PC-9 (cell line): ENCODE data around the gene FAM222B. TPM values are rescaled to one million over a fixed set of nuclear protein-coding genes. Genes with fewer than 3 reads are reported as not detected.
A peak's percentile ranks its signal among the peaks of the same experiment; 100 is the strongest.

Experiments
- BruUV-seq: library from RNA; stranded (reverse); fragments of 400-500 nt; replicated peaks from 2 replicates; lab custom pipeline; 2021; lab: Mats Ljungman, UMichigan
- CTCF ChIA-PET: fragments of 300-600 bp; sonication (Branson Sonifier 250); formaldehyde crosslinking; loops from one replicate; lab custom pipeline; 2022; ENCODE audit warnings: antibody characterized with exemption; lab: Charles Lee
- POLR2A ChIA-PET: fragments of 300-600 bp; sonication (Branson Sonifier 250); formaldehyde crosslinking; loops from one replicate; lab custom pipeline; 2022; ENCODE audit warnings: antibody characterized with exemption; ENCODE audit not compliant: unreplicated experiment; lab: Charles Lee
- DNase-seq, 2 experiments: peaks; one replicate each; pipeline versions ENCODE4 v3.0.0 to v3.0.0-alpha.2; 2015 to 2022; ENCODE audit warnings: mixed read lengths in 1 of 2
- H2AFZ ChIP-seq: fragments of 200-600 bp; sonication (generic); 2 replicates; pipeline ENCODE4 v1.8.1; 2017; ENCODE audit warnings: antibody characterized with exemption
- H3F3A ChIP-seq: fragments of 200-600 bp; sonication (generic); 2 replicates; pipeline ENCODE4 v1.8.1; 2017; ENCODE audit warnings: antibody characterized with exemption, mild to moderate bottlenecking, low read depth; ENCODE audit not compliant: insufficient read depth
- H3K27ac ChIP-seq: fragments of 200-600 bp; sonication (generic); 2 replicates; pipeline ENCODE4 v1.6.1; 2016; ENCODE audit warnings: mixed run types
- H3K27me3 ChIP-seq: fragments of 200-600 bp; sonication (generic); 2 replicates; pipeline ENCODE4 v1.6.1; 2016; ENCODE audit warnings: low read depth, mixed run types; ENCODE audit not compliant: insufficient read depth
- H3K36me3 ChIP-seq: fragments of 200-600 bp; sonication (generic); 2 replicates; pipeline ENCODE4 v1.6.1; 2016; ENCODE audit warnings: low read depth, mixed run types
- H3K4me1 ChIP-seq: fragments of 200-600 bp; sonication (generic); replicated peaks from 2 replicates; pipeline ENCODE4 v1.6.1; 2016; ENCODE audit warnings: mixed run types; ENCODE audit not compliant: insufficient read depth
- H3K4me2 ChIP-seq: fragments of 200-600 bp; sonication (generic); 2 replicates; pipeline ENCODE4 v1.6.1; 2017; ENCODE audit warnings: mixed run types
- H3K4me3 ChIP-seq: fragments of 200-600 bp; sonication (generic); 2 replicates; pipeline ENCODE4 v1.6.1; 2016; ENCODE audit warnings: mixed run types
- H3K79me2 ChIP-seq: fragments of 200-600 bp; sonication (generic); 2 replicates; pipeline ENCODE4 v1.6.1; 2017; ENCODE audit warnings: low read depth, mixed run types
- H3K9me2 ChIP-seq: fragments of 200-600 bp; sonication (generic); 2 replicates; pipeline ENCODE4 v1.8.1; 2017; ENCODE audit warnings: mild to moderate bottlenecking; ENCODE audit not compliant: insufficient read depth
- H3K9me3 ChIP-seq: fragments of 200-600 bp; sonication (generic); 2 replicates; pipeline ENCODE4 v1.8.1; 2016; ENCODE audit warnings: low read depth; ENCODE audit not compliant: insufficient read depth
- H4K20me1 ChIP-seq: fragments of 200-600 bp; sonication (generic); 2 replicates; pipeline ENCODE4 v1.8.1; 2017; ENCODE audit not compliant: insufficient read depth
- CTCF ChIP-seq: fragments of 200-600 bp; sonication (generic); conservative IDR thresholded peaks from 2 replicates; pipeline ENCODE4 v1.6.1; 2017; ENCODE audit warnings: mixed run types, antibody characterized with exemption, mild to moderate bottlenecking, moderate library complexity
- EZH2 ChIP-seq: fragments of 200-600 bp; sonication (generic); IDR thresholded peaks from 2 replicates; pipeline ENCODE4 v1.8.0; 2017; ENCODE audit warnings: antibody characterized with exemption, low read depth
- intact Hi-C: fragments of 100-400 bp; cut with micrococcal nuclease; formaldehyde crosslinking; loops from one replicate; pipeline ENCODE4 v1.10.0; 2022; ENCODE audit not compliant: unreplicated experiment
- total RNA-seq: library from RNA; stranded (reverse); gene quantifications from 2 replicates; pipeline ENCODE4 v1.2.3, GENCODE V29; 2021

FAM222B gene
- total RNA-seq, 1 experiment from 2014 or later, result 26.4 TPM

- H3K4me2 ChIP-seq, result peak overlapping the region; percentile 49
- H3K4me3 ChIP-seq, result no peak overlapping the region
- no peaks in the 10 kb centered on the region; the same call in 1 of the 2 replicates for H3K9me3 ChIP-seq
- no peaks in the 10 kb centered on the region for H4K20me1 ChIP-seq
- DNase-seq, result peak; percentile 73 to 85
- no TSS peak for BruUV-seq
- ChIA-PET POLR2A (interaction anchor here (1.1 kb wide), 1 partner anchor 216 kb away, joined by 4 read pairs; the partner anchor contains the start of gene PHF12), CTCF (interaction anchor here (0.6 to 0.9 kb wide), 6 partner anchors 8 to 1187 kb away, joined by 3 to 5 read pairs (median 3); partner anchors contain the start of genes ABHD15 and TLCD1)
- H3K4me1 ChIP-seq, result peaks cover 21% of the 10 kb centered on the region
- H3K27ac ChIP-seq, result 0 out of 2 replicates have a peak overlapping the region, but pooled peaks have one; percentile 40
- H3K27me3 ChIP-seq, result no peaks in the 10 kb centered on the region
- H3K79me2 ChIP-seq, result no peaks in the 10 kb centered on the region
- no peaks in the 10 kb centered on the region for H3K9me2 ChIP-seq
- no peak overlapping the region for H2AFZ ChIP-seq
- TF ChIP-seq EZH2 (no peak), CTCF (no peak; the same call in 1 of the 2 replicates)
- peaks cover 20% of the 10 kb centered on the region for H3F3A ChIP-seq
- intact Hi-C loops, result loop anchor here (1.0 kb wide), 1 partner anchor 8 kb away; no protein-coding TSS in a partner anchor
- H3K36me3 ChIP-seq, result no peaks in the 10 kb centered on the region; the same call in 1 of the 2 replicates
Observed at GRCh38 chr17:28735242-28735722, 107.3 kb downstream of the FAM222B start.

- no TSS peak for BruUV-seq
- no peaks in the 10 kb centered on the region for H3K9me2 ChIP-seq
- DNase-seq, result no peak
- H3K9me3 ChIP-seq, result no peaks in the 10 kb centered on the region; the same call in 1 of the 2 replicates
- H3K4me3 ChIP-seq, result no peak overlapping the region
- peaks cover 2% of the 10 kb centered on the region for H3K79me2 ChIP-seq
- peaks cover 21% of the 10 kb centered on the region for H3F3A ChIP-seq
- CTCF ChIA-PET, result interaction anchor here (0.6 to 0.9 kb wide), 4 partner anchors 8 to 832 kb away, joined by 3 to 4 read pairs (median 3); partner anchors contain the start of genes ABHD15 and TLCD1
- TF ChIP-seq EZH2, result no peak
- TF ChIP-seq CTCF, result no peak
- intact Hi-C loops, result loop anchor here (1.0 kb wide), 1 partner anchor 9 kb away; no protein-coding TSS in a partner anchor
- peaks cover 24% of the 10 kb centered on the region for H3K4me1 ChIP-seq
- no peaks in the 10 kb centered on the region for H4K20me1 ChIP-seq
- no peaks in the 10 kb centered on the region; the same call in 1 of the 2 replicates for H3K36me3 ChIP-seq
- peak overlapping the region; percentile 49 for H3K4me2 ChIP-seq
- H2AFZ ChIP-seq, result no peak overlapping the region
- H3K27me3 ChIP-seq, result no peaks in the 10 kb centered on the region
- POLR2A ChIA-PET, result interaction anchor here (1.1 kb wide), 1 partner anchor 217 kb away, joined by 4 read pairs; the partner anchor contains the start of gene PHF12
- no peak overlapping the region for H3K27ac ChIP-seq
Observed at GRCh38 chr17:28734712-28735241, 107.8 kb downstream of the FAM222B start.

GRCh38 chr17:28733346-28733745, 109.2 kb downstream of the FAM222B start:
- CTCF ChIA-PET, result interaction anchor here (0.6 kb wide), 1 partner anchor 447 kb away, joined by 6 read pairs; the partner anchor contains the start of gene MYO18A
- peaks cover 9% of the 10 kb centered on the region for H3K79me2 ChIP-seq
- intact Hi-C loops, result no loop called here
- no TSS peak for BruUV-seq
- H3K27me3 ChIP-seq, result no peaks in the 10 kb centered on the region
- H3K4me3 ChIP-seq, result no peak overlapping the region
- peaks cover 28% of the 10 kb centered on the region for H3K4me1 ChIP-seq
- no peaks in the 10 kb centered on the region for H3K9me2 ChIP-seq
- H3F3A ChIP-seq, result peaks cover 33% of the 10 kb centered on the region
- POLR2A ChIA-PET, result interaction anchor here (0.7 kb wide), 1 partner anchor 247 kb away, joined by 4 read pairs; no protein-coding TSS in a partner anchor
- TF ChIP-seq EZH2 (no peak), CTCF (no peak)
- no peak overlapping the region for H3K27ac ChIP-seq
- peak in 1 of 2 experiments; percentile 41 for DNase-seq
- no peak overlapping the region for H3K4me2 ChIP-seq
- H4K20me1 ChIP-seq, result no peaks in the 10 kb centered on the region
- H3K36me3 ChIP-seq, result no peaks in the 10 kb centered on the region
- H3K9me3 ChIP-seq, result no peaks in the 10 kb centered on the region
- H2AFZ ChIP-seq, result no peak overlapping the region
